Measurements from ENCODE around the gene ORM2.

The ORM2 gene

GRCh38 chr9:114344692-114345091, 15.0 kb downstream of the ORM2 start:
- no peak overlapping the region for H3K27ac Mint-ChIP-seq
- no peak overlapping the region for H3K4me3 Mint-ChIP-seq
- H3K4me1 Mint-ChIP-seq, result peaks cover 8% of the 10 kb centered on the region
- H3K27me3 Mint-ChIP-seq (ENCODE audit: low read depth), result no peaks in the 10 kb centered on the region
- H3K36me3 Mint-ChIP-seq (ENCODE audit: low read depth), result peaks cover 64% of the 10 kb centered on the region
- TF ChIP-seq, protein P1, sequence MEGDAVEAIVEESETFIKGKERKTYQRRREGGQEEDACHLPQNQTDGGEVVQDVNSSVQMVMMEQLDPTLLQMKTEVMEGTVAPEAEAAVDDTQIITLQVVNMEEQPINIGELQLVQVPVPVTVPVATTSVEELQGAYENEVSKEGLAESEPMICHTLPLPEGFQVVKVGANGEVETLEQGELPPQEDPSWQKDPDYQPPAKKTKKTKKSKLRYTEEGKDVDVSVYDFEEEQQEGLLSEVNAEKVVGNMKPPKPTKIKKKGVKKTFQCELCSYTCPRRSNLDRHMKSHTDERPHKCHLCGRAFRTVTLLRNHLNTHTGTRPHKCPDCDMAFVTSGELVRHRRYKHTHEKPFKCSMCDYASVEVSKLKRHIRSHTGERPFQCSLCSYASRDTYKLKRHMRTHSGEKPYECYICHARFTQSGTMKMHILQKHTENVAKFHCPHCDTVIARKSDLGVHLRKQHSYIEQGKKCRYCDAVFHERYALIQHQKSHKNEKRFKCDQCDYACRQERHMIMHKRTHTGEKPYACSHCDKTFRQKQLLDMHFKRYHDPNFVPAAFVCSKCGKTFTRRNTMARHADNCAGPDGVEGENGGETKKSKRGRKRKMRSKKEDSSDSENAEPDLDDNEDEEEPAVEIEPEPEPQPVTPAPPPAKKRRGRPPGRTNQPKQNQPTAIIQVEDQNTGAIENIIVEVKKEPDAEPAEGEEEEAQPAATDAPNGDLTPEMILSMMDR (IDR thresholded peaks at IDR 0.05; ENCODE audit: unreplicated experiment in 3 of 3), result no peak
- no peaks in the 10 kb centered on the region for H3K9me3 Mint-ChIP-seq

DNA sequence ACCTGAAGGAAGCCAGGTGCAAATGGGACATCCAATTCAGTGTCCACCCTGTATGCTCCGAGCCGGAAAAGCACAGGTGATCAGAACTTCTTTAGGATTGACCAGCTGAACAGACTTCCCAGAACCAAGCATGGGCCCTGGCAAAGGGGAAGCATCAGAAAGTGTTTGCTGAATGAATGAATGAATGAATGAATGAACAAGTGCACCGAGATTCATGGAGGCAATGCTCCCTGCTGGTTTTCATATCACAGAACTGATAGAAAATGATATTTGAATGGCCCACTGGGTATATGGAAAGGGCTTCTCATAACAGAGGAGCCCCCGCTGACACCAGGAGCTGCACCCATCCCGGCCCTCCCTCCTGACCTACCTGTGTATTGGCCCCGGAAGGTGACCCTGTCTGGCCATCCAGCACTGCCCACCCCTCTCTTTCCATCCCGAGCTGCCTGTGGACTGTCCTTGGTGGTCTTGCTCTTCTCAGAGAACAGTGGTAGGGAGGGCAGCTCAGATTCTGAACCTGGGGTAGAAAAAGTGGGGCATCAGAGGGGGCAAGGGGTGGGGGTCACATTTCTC, 15.9 kb downstream of the ORM2 start:
- Mint-ChIP-seq H3K4me1 (peaks cover 10% of the 10 kb centered on the region), H3K9me3 (no peaks in the 10 kb centered on the region), H3K27me3 (ENCODE audit: low read depth) (no peaks in the 10 kb centered on the region), H3K36me3 (ENCODE audit: low read depth) (peaks cover 66% of the 10 kb centered on the region), H3K27ac (no peak overlapping the region), H3K4me3 (no peak overlapping the region)
- TF ChIP-seq, protein P1 (IDR thresholded peaks at IDR 0.05; ENCODE audit: unreplicated experiment in 3 of 3), result no peak

- Mint-ChIP-seq H3K27me3 (ENCODE audit: low read depth) (no peaks in the 10 kb centered on the region), H3K4me3 (no peak overlapping the region), H3K9me3 (no peaks in the 10 kb centered on the region), H3K4me1 (peaks cover 10% of the 10 kb centered on the region), H3K36me3 (ENCODE audit: low read depth) (peaks cover 65% of the 10 kb centered on the region), H3K27ac (no peak overlapping the region)
- TF ChIP-seq, protein P1 (IDR thresholded peaks at IDR 0.05; ENCODE audit: unreplicated experiment in 3 of 3), result no peak
Measured at GRCh38 chr9:114346146-114346545, 16.5 kb downstream of the ORM2 start.

DNA sequence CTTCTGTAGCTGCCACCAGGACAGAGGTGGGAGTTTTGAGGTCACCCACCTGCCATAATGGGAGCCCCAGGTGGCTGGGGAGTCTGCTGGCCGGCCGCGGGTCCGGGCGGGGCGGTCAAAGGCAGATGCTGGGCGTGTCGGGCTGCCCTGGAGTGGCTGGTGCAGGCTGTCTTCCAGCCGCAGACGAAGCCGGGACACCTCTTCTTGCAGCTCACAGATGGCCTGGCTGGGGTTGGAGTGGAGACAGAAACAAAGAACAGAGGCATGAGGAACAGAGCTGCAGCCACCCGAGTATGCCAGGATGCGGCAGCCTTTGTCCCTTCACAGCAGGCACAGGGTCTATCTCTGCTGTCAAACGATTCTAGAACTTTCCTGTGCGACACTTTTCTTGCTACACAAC, 18.0 kb downstream of the ORM2 start:
- no peak overlapping the region for H3K4me3 Mint-ChIP-seq
- TF ChIP-seq, protein P1 (IDR thresholded peaks at IDR 0.05; ENCODE audit: unreplicated experiment in 3 of 3), result no peak
- no peaks in the 10 kb centered on the region for H3K27me3 Mint-ChIP-seq (ENCODE audit: low read depth)
- no peaks in the 10 kb centered on the region for H3K9me3 Mint-ChIP-seq
- no peak overlapping the region for H3K27ac Mint-ChIP-seq
- H3K4me1 Mint-ChIP-seq, result peaks cover 10% of the 10 kb centered on the region
- peaks cover 60% of the 10 kb centered on the region for H3K36me3 Mint-ChIP-seq (ENCODE audit: low read depth)

DNA sequence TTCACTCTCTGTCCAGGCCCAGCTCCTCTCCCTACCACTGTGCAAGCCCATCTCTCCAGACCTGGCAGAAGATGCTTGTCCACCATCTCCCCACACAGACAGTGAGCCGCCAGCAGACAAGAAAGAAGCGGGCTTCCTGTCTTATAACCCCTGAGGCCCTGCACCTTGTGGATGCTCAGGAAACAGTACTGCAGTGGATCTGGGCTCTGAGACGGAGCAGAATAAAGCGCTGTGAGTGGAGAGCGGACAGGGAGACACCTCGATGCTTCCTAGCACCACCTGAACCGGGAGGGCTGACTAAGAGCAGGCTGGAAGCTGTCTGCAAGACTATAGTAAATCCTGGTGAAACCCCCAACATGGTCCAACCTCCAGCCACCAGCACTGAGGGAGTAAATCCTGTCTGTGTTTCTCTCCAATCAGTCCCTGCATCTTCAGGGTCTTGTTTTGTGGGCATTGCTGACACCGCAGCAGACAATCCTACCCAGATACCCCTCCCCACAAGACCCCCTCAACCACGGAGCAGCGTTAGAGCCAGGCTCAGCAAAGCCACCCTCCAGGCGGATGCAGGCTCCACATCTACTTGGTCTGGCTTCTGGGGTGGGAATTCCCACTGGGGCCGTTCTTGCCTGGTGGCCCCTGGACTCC, 18.7 kb downstream of the ORM2 start:
- peaks cover 10% of the 10 kb centered on the region for H3K4me1 Mint-ChIP-seq
- H3K9me3 Mint-ChIP-seq, result no peaks in the 10 kb centered on the region
- H3K4me3 Mint-ChIP-seq, result no peak overlapping the region
- no peaks in the 10 kb centered on the region for H3K27me3 Mint-ChIP-seq (ENCODE audit: low read depth)
- TF ChIP-seq, protein P1 (IDR thresholded peaks at IDR 0.05; ENCODE audit: unreplicated experiment in 3 of 3), result no peak
- H3K36me3 Mint-ChIP-seq (ENCODE audit: low read depth), result peaks cover 60% of the 10 kb centered on the region
- H3K27ac Mint-ChIP-seq, result peak overlapping the region in 1 of 3 experiments; percentile 55
